K562 (cell line): ENCODE data around the gene ARHGAP28. TPM values are rescaled to one million over a fixed set of nuclear protein-coding genes. Genes with fewer than 3 reads are reported as not detected.

ENCODE experiments used
- ATAC-seq: fragments of 200-7000 bp; cut with Tn5 transposase; 3 replicates; pipeline ENCODE4 v1.9.1; 2020; ENCODE audit warnings: moderate library complexity
- BruUV-seq: library from RNA; stranded (reverse); fragments of 400-500 nt; replicated peaks from 2 replicates; lab custom pipeline; 2021; lab: Mats Ljungman, UMichigan
- CTCF ChIA-PET: fragments of 300-600 bp; formaldehyde crosslinking; extraction: SDS; loops from one replicate; lab custom pipeline; 2021; ENCODE audit warnings: low intra/inter-chr PET ratio; lab: Yijun Ruan, JAX
- POLR2A ChIA-PET: fragments of 300-600, 350-650 bp; sonication (Branson Sonifier 250); formaldehyde crosslinking; extraction: SDS; loops from one replicate; lab custom pipeline; 2021; ENCODE audit warnings: antibody characterized with exemption, inconsistent platforms; lab: Yijun Ruan, JAX
- DNase-seq, 4 experiments: peaks; one replicate each; pipeline versions ENCODE4 v3.0.0 to v3.0.0-alpha.2; 2011 to 2018; ENCODE audit warnings: low spot score in 3 of 4, mixed read lengths in 3 of 4; ENCODE audit errors: extremely low read depth in 1 of 4
- FAIRE-seq: peaks from 2 replicates; lab custom pipeline; 2011; peaks lifted over from hg19 to GRCh38; lab: Jason Lieb, UNC
- H2AFZ ChIP-seq: 2 replicates; pipeline ENCODE4 v1.6.0; 2011; ENCODE audit warnings: low read depth, low read length, control low read depth, inconsistent platforms
- H3K27ac ChIP-seq: fragments of 200-600 bp; 3 replicates; pipeline ENCODE4 v1.8.0; 2011; ENCODE audit warnings: low read depth, mild to moderate bottlenecking, control low read depth, inconsistent platforms, low read length, moderate library complexity, mixed read lengths; ENCODE audit errors: extremely low read depth
- H3K27me3 ChIP-seq, 2 experiments: fragments of 300-600 bp in 1 of 2; 2 replicates in 1 of 2; 3 replicates in 1 of 2; pipeline versions ENCODE4 v1.6.0 to v1.8.0; 2011; ENCODE audit warnings: inconsistent platforms in 2 of 2, low read length in 2 of 2, mild to moderate bottlenecking in 1 of 2, mixed read lengths in 1 of 2, moderate library complexity in 1 of 2; ENCODE audit not compliant: control insufficient read depth in 2 of 2, insufficient read depth in 2 of 2
- H3K36me3 ChIP-seq: fragments of 300-600 bp; 3 replicates; pipeline ENCODE4 v1.8.0; 2011; ENCODE audit warnings: mild to moderate bottlenecking, low read length, inconsistent platforms; ENCODE audit not compliant: control insufficient read depth, insufficient read depth
- H3K4me1 ChIP-seq, 2 experiments: fragments of 200-600 bp in 1 of 2; replicated peaks in 1 of 2; 2 replicates in 1 of 2; 3 replicates in 1 of 2; pipeline versions ENCODE4 v1.5.1 to v1.8.0; 2011; ENCODE audit warnings: inconsistent platforms in 2 of 2, low read length in 2 of 2, mild to moderate bottlenecking in 1 of 2, mixed read lengths in 1 of 2, moderate library complexity in 1 of 2; ENCODE audit not compliant: control insufficient read depth in 2 of 2, insufficient read depth in 2 of 2
- H3K4me2 ChIP-seq: 2 replicates; pipeline ENCODE4 v1.6.1; 2011; ENCODE audit warnings: low read length, control low read depth, inconsistent platforms, mixed read lengths; ENCODE audit not compliant: insufficient read depth
- H3K4me3 ChIP-seq: fragments of 200-600 bp; sonication (generic), shearing (Covaris generic); 2 replicates; pipeline ENCODE4 v1.5.1; 2016; ENCODE audit warnings: control low read depth, inconsistent platforms
- H3K79me2 ChIP-seq: fragments of 200-600 bp; 3 replicates; pipeline ENCODE4 v1.8.0; 2011; ENCODE audit warnings: low read length, inconsistent platforms; ENCODE audit not compliant: control insufficient read depth, insufficient read depth
- H3K9ac ChIP-seq, 2 experiments: 2 replicates each; pipeline versions ENCODE4 v1.6.0 to v1.6.1; 2011; ENCODE audit warnings: low read depth in 2 of 2, low read length in 2 of 2, control low read depth in 1 of 2, inconsistent platforms in 1 of 2, mild to moderate bottlenecking in 1 of 2, mixed read lengths in 1 of 2; ENCODE audit not compliant: insufficient read depth in 1 of 2
- H3K9me1 ChIP-seq: one replicate; pipeline ENCODE4 v1.6.0; 2011; ENCODE audit warnings: inconsistent platforms, mild to moderate bottlenecking, low read length, moderate library complexity; ENCODE audit not compliant: control insufficient read depth, insufficient read depth
- H3K9me3 ChIP-seq: replicated peaks from 2 replicates; pipeline ENCODE4 v1.5.1; 2011; ENCODE audit warnings: low read depth, low read length, inconsistent platforms; ENCODE audit not compliant: control insufficient read depth, insufficient read depth
- H4K20me1 ChIP-seq: replicated peaks from 2 replicates; pipeline ENCODE4 v1.6.1; 2011; ENCODE audit warnings: low read length, inconsistent platforms, mixed read lengths; ENCODE audit not compliant: control insufficient read depth, insufficient read depth
- CBX3 ChIP-seq, 2 experiments: IDR thresholded peaks; 1 replicate in 1 of 2; 2 replicates in 1 of 2; pipeline ENCODE4 v1.6.1; 2012; ENCODE audit warnings: inconsistent platforms in 2 of 2, low read length in 2 of 2, borderline replicate concordance in 1 of 2, control low read depth in 1 of 2
- FOXO4 ChIP-seq: fragments of 450-650 bp; formaldehyde crosslinking; IDR thresholded peaks from 2 replicates; pipeline ENCODE4 v1.4.0; 2020; ENCODE audit warnings: mild to moderate bottlenecking, moderate library complexity
- NFE2L1 ChIP-seq: fragments of 450-650 bp; IDR thresholded peaks from 2 replicates; pipeline ENCODE4 v1.6.1; 2016; ENCODE audit warnings: missing genetic modification characterization, low read depth, mild to moderate bottlenecking, missing compliant biosample characterization, moderate library complexity, borderline replicate concordance
- SIRT6 ChIP-seq: IDR thresholded peaks from one replicate; pipeline ENCODE4 v1.6.1; 2012; ENCODE audit warnings: low read depth, mild to moderate bottlenecking, control low read depth, inconsistent platforms, low read length, moderate library complexity
- SMAD4 ChIP-seq: fragments of 250-450 bp; sonication (Bioruptor Pico); conservative IDR thresholded peaks from 2 replicates; pipeline ENCODE4 v1.8.0; 2021; ENCODE audit warnings: inconsistent platforms, mild to moderate bottlenecking, moderate library complexity
- SMARCC2 ChIP-seq: fragments of 450-650 bp; IDR thresholded peaks from 2 replicates; pipeline ENCODE4 v1.6.1; 2017; ENCODE audit warnings: antibody characterized with exemption, moderate library complexity, mild to moderate bottlenecking, low read depth
- SRSF7 ChIP-seq: fragments of 200-400 bp; formaldehyde crosslinking; optimal IDR thresholded peaks from 2 replicates; pipeline ENCODE3; 2017; ENCODE audit warnings: mild to moderate bottlenecking, low read depth, low read length
- TAF15 ChIP-seq: fragments of 200-400 bp; formaldehyde crosslinking; IDR thresholded peaks from 2 replicates; pipeline ENCODE4 v1.6.1; 2017; ENCODE audit warnings: mild to moderate bottlenecking, low read depth, low read length, moderate library complexity
- TRIM25 ChIP-seq: fragments of 450-650 bp; IDR thresholded peaks from 2 replicates; pipeline ENCODE4 v1.7.0; 2016; ENCODE audit warnings: borderline replicate concordance
- ZBTB8A ChIP-seq: fragments of 450-650 bp; IDR thresholded peaks from 2 replicates; pipeline ENCODE4 v1.6.1; 2018; ENCODE audit warnings: mild to moderate bottlenecking, moderate library complexity; ENCODE audit not compliant: partially characterized antibody
- ZFX ChIP-seq: sonication (generic); formaldehyde crosslinking; IDR thresholded peaks from 2 replicates; pipeline ENCODE4 v1.8.0; 2022; ENCODE audit warnings: mild to moderate bottlenecking, missing genetic modification reagents, moderate library complexity
- ZNF354B ChIP-seq: fragments of 250-450 bp; sonication (Bioruptor Pico); IDR thresholded peaks from 2 replicates; pipeline ENCODE4 v1.4.0; 2020
- WGBS: fragments of 100-300 bp; shearing (Covaris generic); methylation state at CpG from one replicate; pipeline ENCODE4 v1.1.6; 2016; ENCODE audit warnings: low coverage, mixed read lengths; ENCODE audit not compliant: insufficient coverage; ENCODE audit errors: missing lambda C conversion rate; 5-methylcytosine and 5-hydroxymethylcytosine counted together
- in situ Hi-C: fragments of 300-500 bp; cut with MboI; formaldehyde crosslinking; loops from 4 replicates; pipeline ENCODE4 v1.15.0; 2018; ENCODE audit warnings: inconsistent platforms, mixed read lengths
- intact Hi-C: fragments of 100-400 bp; cut with micrococcal nuclease; formaldehyde crosslinking; loops from 2 replicates; pipeline ENCODE4 v1.14.2; 2022
- polyA plus RNA-seq, 8 experiments: library from polyadenylated mRNA; depleted of rRNA in 4 of 8; stranded (reverse) in 5 of 8; unstranded in 3 of 8; fragments of >200 nt; fragmentation: Nextera tagmentation in 2 of 8; fragmentation: Illumina TruSeq in 1 of 8; extraction: Ambion mirVana in 2 of 8; extraction: Trizol in 1 of 8; gene quantifications; 2 replicates each; pipeline versions ENCODE4 v1.2.1 to v1.2.3, GENCODE V29; 2011 to 2014; ENCODE audit warnings: inconsistent platforms in 1 of 8, missing spikeins in 1 of 8
- total RNA-seq, 7 experiments: library from RNA; depleted of rRNA in 6 of 7; stranded (reverse); fragments of >200 nt in 6 of 7; fragmentation: Illumina TruSeq in 2 of 7; extraction: Trizol in 2 of 7; gene quantifications; 2 replicates each; pipeline versions ENCODE4 v1.2.1 to v1.2.3, GENCODE V29; 2011 to 2021; ENCODE audit warnings: low replicate concordance in 1 of 7
- TF ChIP-seq, protein P1 (sequence below): fragments of 250-450 bp; sonication (Bioruptor Pico); IDR thresholded peaks from 2 replicates; pipeline ENCODE4 v1.8.0; 2022; ENCODE audit warnings: moderate library complexity, mild to moderate bottlenecking, inconsistent platforms
- TF ChIP-seq, protein P2 (sequence below), 2 experiments: IDR thresholded peaks; 2 replicates each; pipeline ENCODE4 v1.6.1; 2012; ENCODE audit warnings: improper control_type of control experiment in 2 of 2, low read depth in 2 of 2, low read length in 2 of 2, borderline replicate concordance in 1 of 2
- TF ChIP-seq, protein P3 (sequence below): fragments of 250-450 bp; sonication (Bioruptor Pico); IDR thresholded peaks from 2 replicates; pipeline ENCODE4 v1.4.0; 2020

Gene ARHGAP28
- total and polyA plus RNA-seq, 9 of the 15 experiments (the other 6 are each of a cell fraction or from before 2014, with no cell fraction given) = 0.93 to 5.9 (median 5.0) TPM

DNA sequence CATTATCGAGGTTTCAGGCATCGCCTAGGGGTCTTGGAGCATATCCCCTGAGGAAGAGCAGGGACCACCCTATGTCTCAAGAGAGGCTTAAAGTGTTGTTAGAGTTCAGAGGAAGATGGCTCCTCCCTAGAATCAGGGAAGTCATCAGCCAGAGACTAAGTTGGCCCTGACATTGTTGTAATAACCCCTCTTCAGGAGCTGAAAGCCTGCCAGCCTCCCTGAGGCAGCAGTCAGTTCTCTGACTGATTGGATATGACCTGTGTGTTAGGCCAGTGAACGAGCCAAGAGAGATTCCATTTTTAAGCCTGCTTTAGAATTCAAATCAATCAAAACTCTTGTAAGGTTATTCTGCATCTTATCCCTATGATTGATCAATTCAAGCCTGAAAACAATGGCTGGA lies 34.9 kb downstream of the ARHGAP28 start:
- POLR2A ChIA-PET = interaction anchor here (0.6 to 1.4 kb wide), 2 partner anchors 23 to 151 kb away, joined by 3 read pairs; no protein-coding TSS in a partner anchor

More for the DNA sequence above, 34.9 kb downstream of the ARHGAP28 start:
- Histone ChIP-seq H3K4me1 (no peaks in the 10 kb centered on the region), H3K79me2 (no peaks in the 10 kb centered on the region), H2AFZ (no peak overlapping the region), H3K9me1 (no peaks in the 10 kb centered on the region), H3K27me3 (peaks cover 0 to 4% of the 10 kb centered on the region in 2 experiments; a peak in 3 of 5 replicates), H3K36me3 (no peaks in the 10 kb centered on the region), H3K9ac (no peak overlapping the region), H3K27ac (no peak overlapping the region), H3K4me2 (no peak overlapping the region), H3K4me3 (no peak overlapping the region), H3K9me3 (no peaks in the 10 kb centered on the region), H4K20me1 (no peaks in the 10 kb centered on the region)
- in situ Hi-C loops (no loop called here), intact Hi-C loops (no loop called here)
- peak; percentile 50; the same call in 2 of the 3 replicates for ATAC-seq
- TF ChIP-seq, protein P1, sequence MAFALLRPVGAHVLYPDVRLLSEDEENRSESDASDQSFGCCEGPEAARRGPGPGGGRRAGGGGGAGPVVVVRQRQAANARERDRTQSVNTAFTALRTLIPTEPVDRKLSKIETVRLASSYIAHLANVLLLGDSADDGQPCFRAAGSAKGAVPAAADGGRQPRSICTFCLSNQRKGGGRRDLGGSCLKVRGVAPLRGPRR (CRISPR knock-in tag) = no peak
- TF ChIP-seq CBX3 (IDR thresholded peaks at IDR 0.05; ENCODE audit: borderline replicate concordance in 1 of 2, low read length in 2 of 2) (no peak), SIRT6 (no peak), FOXO4 (CRISPR knock-in tag) (no peak), ZBTB8A (no peak), ZFX (CRISPR knock-in tag) (no peak), TAF15 (no peak), ZNF354B (CRISPR knock-in tag) (no peak), TRIM25 (no peak), NFE2L1 (no peak), SRSF7 (no peak), SMARCC2 (no peak), SMAD4 (CRISPR knock-in tag) (no peak)
- TF ChIP-seq, protein P2, sequence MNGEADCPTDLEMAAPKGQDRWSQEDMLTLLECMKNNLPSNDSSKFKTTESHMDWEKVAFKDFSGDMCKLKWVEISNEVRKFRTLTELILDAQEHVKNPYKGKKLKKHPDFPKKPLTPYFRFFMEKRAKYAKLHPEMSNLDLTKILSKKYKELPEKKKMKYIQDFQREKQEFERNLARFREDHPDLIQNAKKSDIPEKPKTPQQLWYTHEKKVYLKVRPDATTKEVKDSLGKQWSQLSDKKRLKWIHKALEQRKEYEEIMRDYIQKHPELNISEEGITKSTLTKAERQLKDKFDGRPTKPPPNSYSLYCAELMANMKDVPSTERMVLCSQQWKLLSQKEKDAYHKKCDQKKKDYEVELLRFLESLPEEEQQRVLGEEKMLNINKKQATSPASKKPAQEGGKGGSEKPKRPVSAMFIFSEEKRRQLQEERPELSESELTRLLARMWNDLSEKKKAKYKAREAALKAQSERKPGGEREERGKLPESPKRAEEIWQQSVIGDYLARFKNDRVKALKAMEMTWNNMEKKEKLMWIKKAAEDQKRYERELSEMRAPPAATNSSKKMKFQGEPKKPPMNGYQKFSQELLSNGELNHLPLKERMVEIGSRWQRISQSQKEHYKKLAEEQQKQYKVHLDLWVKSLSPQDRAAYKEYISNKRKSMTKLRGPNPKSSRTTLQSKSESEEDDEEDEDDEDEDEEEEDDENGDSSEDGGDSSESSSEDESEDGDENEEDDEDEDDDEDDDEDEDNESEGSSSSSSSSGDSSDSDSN (IDR thresholded peaks at IDR 0.05; ENCODE audit: borderline replicate concordance in 1 of 2, low read depth in 2 of 2, low read length in 2 of 2) = no peak
- TF ChIP-seq, protein P3, sequence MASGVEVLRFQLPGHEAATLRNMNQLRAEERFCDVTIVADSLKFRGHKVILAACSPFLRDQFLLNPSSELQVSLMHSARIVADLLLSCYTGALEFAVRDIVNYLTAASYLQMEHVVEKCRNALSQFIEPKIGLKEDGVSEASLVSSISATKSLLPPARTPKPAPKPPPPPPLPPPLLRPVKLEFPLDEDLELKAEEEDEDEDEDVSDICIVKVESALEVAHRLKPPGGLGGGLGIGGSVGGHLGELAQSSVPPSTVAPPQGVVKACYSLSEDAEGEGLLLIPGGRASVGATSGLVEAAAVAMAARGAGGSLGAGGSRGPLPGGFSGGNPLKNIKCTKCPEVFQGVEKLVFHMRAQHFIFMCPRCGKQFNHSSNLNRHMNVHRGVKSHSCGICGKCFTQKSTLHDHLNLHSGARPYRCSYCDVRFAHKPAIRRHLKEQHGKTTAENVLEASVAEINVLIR = no peak
- CTCF ChIA-PET = no interaction called here
- no peak for DNase-seq
- 6% methylated on average over 3 of the region's 3 CpGs for WGBS
- no TSS peak for BruUV-seq
- no peak for FAIRE-seq
